Measurements from ENCODE around the gene CLASP1.
"Not testable (repeated sequence)": the region's sequence is repeated elsewhere in the genome, so short reads cannot be mapped to it uniquely, and the experiment has no call there.

Gene CLASP1

DNA sequence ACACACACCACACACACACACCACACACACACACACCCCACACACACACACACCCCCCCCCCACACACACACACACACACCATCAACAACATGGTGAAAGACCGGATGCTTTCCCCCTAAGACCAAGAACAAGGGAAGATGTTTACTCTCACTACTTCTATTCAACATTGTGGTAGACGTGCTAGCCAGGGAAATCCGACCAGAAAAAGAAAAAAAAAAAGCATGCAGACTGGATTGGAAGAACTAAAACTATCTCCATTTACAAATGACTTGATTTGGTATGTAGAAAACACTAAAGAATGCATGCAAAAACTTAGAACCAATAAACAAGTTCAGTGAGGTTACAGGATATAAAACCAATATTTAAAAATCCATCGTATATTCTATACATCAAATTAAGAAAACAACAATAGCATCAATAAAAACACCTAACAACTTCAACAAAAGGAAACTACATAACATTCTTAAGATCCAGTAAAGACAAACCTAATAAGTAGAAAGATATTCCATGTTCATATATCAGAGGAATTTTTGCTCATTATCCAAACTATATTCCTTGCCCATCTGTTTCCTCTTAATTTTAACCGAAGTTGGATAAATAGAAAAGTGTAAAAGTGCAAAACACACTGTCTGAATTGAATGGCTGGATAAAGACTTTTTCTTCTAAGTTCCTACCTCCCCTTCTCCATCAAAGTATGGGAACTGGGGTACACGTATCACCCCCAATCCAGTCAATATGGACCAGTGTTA is 170.1 kb downstream of the CLASP1 start:
- Histone ChIP-seq H3K4me3 (ENCODE audit: low read length) (no peak overlapping the region), H3K4me1 (ENCODE audit: control insufficient read depth, low read depth, low read length) (peaks cover 7% of the 10 kb centered on the region)
- 100% methylated on average over 1 of the region's 6 CpGs for WGBS (ENCODE audit: extremely low coverage, insufficient coverage, low lambda C conversion rate)

DNA sequence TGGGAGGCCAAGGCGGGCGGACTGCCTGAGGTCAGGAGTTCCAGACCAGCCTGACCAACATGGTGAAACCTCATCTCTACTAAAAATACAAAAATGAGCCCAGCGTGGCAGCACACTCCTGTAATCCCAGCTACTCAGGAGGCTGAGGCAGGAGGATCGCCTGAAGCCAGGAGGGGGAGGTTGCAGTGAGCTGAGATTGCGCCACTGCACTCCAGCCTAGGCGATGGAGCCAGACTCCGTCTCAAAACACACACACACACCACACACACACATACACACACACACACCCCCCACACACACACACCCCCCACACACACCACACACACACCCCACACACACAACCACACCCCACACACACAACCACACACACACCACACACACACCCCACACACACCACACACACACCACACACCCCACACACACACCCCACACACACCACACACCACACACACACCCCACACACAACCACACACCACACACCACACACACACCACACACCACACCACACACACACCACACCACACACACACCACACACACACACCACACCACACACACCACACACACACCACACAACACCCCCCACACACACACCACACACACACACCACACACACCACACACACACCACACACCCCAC is 170.8 kb downstream of the CLASP1 start:
- H3K18ac ChIP-seq (ENCODE audit: low read length); H2BK120ac ChIP-seq (ENCODE audit: low read depth, low read length); H2AK5ac ChIP-seq (ENCODE audit: low read length); H3K4me3 ChIP-seq (ENCODE audit: low read length); H3K9ac ChIP-seq (ENCODE audit: low read length); H3K79me1 ChIP-seq (ENCODE audit: low read length); H2BK5ac ChIP-seq (ENCODE audit: low read length); H3K4me1 ChIP-seq (ENCODE audit: control insufficient read depth, low read depth, low read length); H3K4me2 ChIP-seq (ENCODE audit: low read length); H3K79me2 ChIP-seq (ENCODE audit: control insufficient read depth, insufficient read depth, low read length); DNase-seq; H3K36me3 ChIP-seq (ENCODE audit: control insufficient read depth, insufficient read depth, low read length); H3K23ac ChIP-seq (ENCODE audit: low read length); H3K56ac ChIP-seq (ENCODE audit: low read length); H3K27ac ChIP-seq (ENCODE audit: low read depth, low read length); H3K4ac ChIP-seq (ENCODE audit: low read depth, low read length); H4K5ac ChIP-seq (ENCODE audit: low read length); H2BK15ac ChIP-seq (replicated peaks; ENCODE audit: low read depth); H4K8ac ChIP-seq (ENCODE audit: low read depth, low read length); H3K27me3 ChIP-seq (ENCODE audit: insufficient read depth, low read length, poor library complexity): not testable (repeated sequence)
- no CpG with 5 or more reads among the region's 7 CpGs for WGBS (ENCODE audit: extremely low coverage, insufficient coverage, low lambda C conversion rate)

More for the DNA sequence above, 170.1 kb downstream of the CLASP1 start:
- Histone ChIP-seq H4K5ac (ENCODE audit: low read length) (no peak overlapping the region), H4K8ac (ENCODE audit: low read depth, low read length) (no peak overlapping the region), H3K9ac (ENCODE audit: low read length) (no peak overlapping the region), H2BK120ac (ENCODE audit: low read depth, low read length) (no peak overlapping the region), H3K18ac (ENCODE audit: low read length) (no peak overlapping the region), H3K79me2 (ENCODE audit: control insufficient read depth, insufficient read depth, low read length) (peaks cover 2% of the 10 kb centered on the region), H3K27me3 (ENCODE audit: insufficient read depth, low read length, poor library complexity) (no peaks in the 10 kb centered on the region), H3K79me1 (ENCODE audit: low read length) (peaks cover 5% of the 10 kb centered on the region), H3K4ac (ENCODE audit: low read depth, low read length) (no peak overlapping the region), H2AK5ac (ENCODE audit: low read length) (no peak overlapping the region), H3K23ac (ENCODE audit: low read length) (no peak overlapping the region), H3K36me3 (ENCODE audit: control insufficient read depth, insufficient read depth, low read length) (no peaks in the 10 kb centered on the region), H3K4me2 (ENCODE audit: low read length) (no peak overlapping the region), H3K27ac (ENCODE audit: low read depth, low read length) (no peak overlapping the region), H3K56ac (ENCODE audit: low read length) (no peak overlapping the region), H2BK5ac (ENCODE audit: low read length) (no peak overlapping the region), H2BK15ac (replicated peaks; ENCODE audit: low read depth) (no peak overlapping the region)
- peak; percentile 10 for DNase-seq

DNA sequence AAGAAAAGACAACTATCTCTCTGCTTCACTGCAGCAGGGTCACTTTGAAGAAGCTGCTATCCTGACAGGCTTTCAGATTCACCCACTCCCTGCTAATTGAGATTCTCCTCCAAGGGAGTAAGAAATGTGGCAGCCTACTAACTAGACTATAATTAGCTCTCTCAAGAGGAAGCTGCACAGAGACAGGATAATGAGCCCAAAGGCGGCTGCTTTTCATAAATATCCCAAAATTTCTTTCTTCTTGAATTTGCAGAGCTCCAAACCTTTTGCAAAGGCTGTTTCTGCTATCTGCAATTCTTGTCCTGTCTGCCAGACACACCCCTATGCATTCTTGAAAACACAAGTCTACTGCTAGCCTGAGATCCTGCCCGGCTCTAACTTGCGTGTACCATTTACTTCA is 172.6 kb downstream of the CLASP1 start:
- Histone ChIP-seq H3K79me1 (ENCODE audit: low read length) (peaks cover 5% of the 10 kb centered on the region), H2BK5ac (ENCODE audit: low read length) (no peak overlapping the region), H3K4me3 (ENCODE audit: low read length) (no peak overlapping the region), H3K56ac (ENCODE audit: low read length) (peak overlapping the region; percentile 31), H3K36me3 (ENCODE audit: control insufficient read depth, insufficient read depth, low read length) (no peaks in the 10 kb centered on the region), H3K4ac (ENCODE audit: low read depth, low read length) (no peak overlapping the region), H3K4me1 (ENCODE audit: control insufficient read depth, low read depth, low read length) (peaks cover 15% of the 10 kb centered on the region), H3K79me2 (ENCODE audit: control insufficient read depth, insufficient read depth, low read length) (peaks cover 2% of the 10 kb centered on the region), H2AK5ac (ENCODE audit: low read length) (no peak overlapping the region), H3K27ac (ENCODE audit: low read depth, low read length) (no peak overlapping the region), H3K23ac (ENCODE audit: low read length) (no peak overlapping the region), H3K4me2 (ENCODE audit: low read length) (no peak overlapping the region), H4K5ac (ENCODE audit: low read length) (no peak overlapping the region), H3K18ac (ENCODE audit: low read length) (peak overlapping the region; percentile 62), H3K27me3 (ENCODE audit: insufficient read depth, low read length, poor library complexity) (no peaks in the 10 kb centered on the region), H3K9ac (ENCODE audit: low read length) (no peak overlapping the region), H4K8ac (ENCODE audit: low read depth, low read length) (no peak overlapping the region), H2BK15ac (replicated peaks; ENCODE audit: low read depth) (no peak overlapping the region), H2BK120ac (ENCODE audit: low read depth, low read length) (no peak overlapping the region)
- WGBS (ENCODE audit: extremely low coverage, insufficient coverage, low lambda C conversion rate), result no CpG with 5 or more reads among the region's 3 CpGs
- peak; percentile 34 for DNase-seq

DNA sequence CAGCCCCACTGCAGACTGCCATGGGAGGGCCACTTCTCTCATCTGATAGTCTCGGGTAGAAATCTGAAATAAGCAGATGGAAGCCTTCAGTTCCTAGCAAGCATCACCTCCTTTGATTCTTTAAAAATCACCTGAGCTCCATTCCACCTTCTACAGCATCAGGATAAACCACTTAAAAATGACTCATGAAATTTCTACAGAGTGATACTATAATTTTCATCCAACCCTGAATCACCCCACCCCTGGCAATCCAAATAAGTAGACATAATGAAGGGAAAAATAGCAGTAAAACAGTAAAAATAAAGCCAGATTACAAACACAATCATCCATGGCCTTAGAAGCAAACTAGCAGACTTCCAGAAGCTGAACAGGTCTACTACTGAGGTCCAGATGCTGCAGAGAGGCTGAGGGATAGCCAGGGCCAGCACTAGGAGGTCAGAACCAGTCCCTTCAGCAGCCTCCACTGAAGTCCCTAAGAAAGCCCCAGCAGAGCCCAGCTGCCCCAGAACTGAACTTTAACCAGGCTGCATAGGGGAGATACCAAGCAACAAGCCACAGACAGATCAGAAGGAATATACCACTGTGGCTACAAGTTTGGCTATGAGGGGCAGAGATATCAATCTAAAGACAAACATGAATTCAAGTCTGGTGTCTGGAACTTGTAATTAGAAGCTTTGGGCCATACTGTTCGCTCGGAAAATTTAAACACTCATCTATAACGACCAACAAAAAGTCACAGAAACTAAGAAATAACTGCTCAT is 173.3 kb downstream of the CLASP1 start:
- Histone ChIP-seq H3K36me3 (ENCODE audit: control insufficient read depth, insufficient read depth, low read length) (no peaks in the 10 kb centered on the region), H3K18ac (ENCODE audit: low read length) (peak overlapping the region; percentile 41), H3K4me2 (ENCODE audit: low read length) (no peak overlapping the region), H3K27ac (ENCODE audit: low read depth, low read length) (no peak overlapping the region), H3K79me2 (ENCODE audit: control insufficient read depth, insufficient read depth, low read length) (peaks cover 2% of the 10 kb centered on the region), H3K9ac (ENCODE audit: low read length) (no peak overlapping the region), H3K4me1 (ENCODE audit: control insufficient read depth, low read depth, low read length) (peaks cover 16% of the 10 kb centered on the region), H3K4ac (ENCODE audit: low read depth, low read length) (no peak overlapping the region), H4K5ac (ENCODE audit: low read length) (no peak overlapping the region), H3K79me1 (ENCODE audit: low read length) (peaks cover 5% of the 10 kb centered on the region), H3K56ac (ENCODE audit: low read length) (no peak overlapping the region), H2BK5ac (ENCODE audit: low read length) (no peak overlapping the region), H3K27me3 (ENCODE audit: insufficient read depth, low read length, poor library complexity) (no peaks in the 10 kb centered on the region), H2BK15ac (replicated peaks; ENCODE audit: low read depth) (no peak overlapping the region), H3K4me3 (ENCODE audit: low read length) (no peak overlapping the region), H4K8ac (ENCODE audit: low read depth, low read length) (no peak overlapping the region), H2BK120ac (ENCODE audit: low read depth, low read length) (no peak overlapping the region), H3K23ac (ENCODE audit: low read length) (no peak overlapping the region), H2AK5ac (ENCODE audit: low read length) (no peak overlapping the region)
- peak; percentile 16 for DNase-seq
- WGBS (ENCODE audit: extremely low coverage, insufficient coverage, low lambda C conversion rate), result no CpG with 5 or more reads among the region's 4 CpGs

DNA sequence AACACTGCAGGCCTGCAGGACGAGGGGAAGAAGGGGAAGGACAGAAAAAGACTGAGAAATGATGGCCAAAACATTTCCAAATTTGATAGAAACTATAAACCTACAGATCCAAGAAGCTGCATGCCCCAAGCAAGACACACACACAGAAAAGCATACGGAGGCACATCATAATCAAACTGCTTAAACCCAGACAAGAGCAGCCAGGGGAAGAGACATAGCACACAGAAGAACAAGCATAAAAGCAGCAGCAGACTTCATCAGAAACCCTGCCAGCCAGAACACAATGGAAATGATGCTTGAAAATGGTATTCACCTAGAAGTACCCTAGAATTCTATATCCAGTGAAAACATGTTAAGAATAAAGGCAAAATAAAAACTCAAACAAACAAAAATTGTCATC is 175.8 kb downstream of the CLASP1 start:
- Histone ChIP-seq H3K27ac (ENCODE audit: low read depth, low read length) (no peak overlapping the region), H3K36me3 (ENCODE audit: control insufficient read depth, insufficient read depth, low read length) (no peaks in the 10 kb centered on the region), H2BK5ac (ENCODE audit: low read length) (no peak overlapping the region), H2BK15ac (replicated peaks; ENCODE audit: low read depth) (no peak overlapping the region), H3K23ac (ENCODE audit: low read length) (no peak overlapping the region), H3K79me1 (ENCODE audit: low read length) (peaks cover 3% of the 10 kb centered on the region), H3K56ac (ENCODE audit: low read length) (no peak overlapping the region), H3K18ac (ENCODE audit: low read length) (peak overlapping the region; percentile 41), H3K4ac (ENCODE audit: low read depth, low read length) (no peak overlapping the region), H3K9ac (ENCODE audit: low read length) (no peak overlapping the region), H3K79me2 (ENCODE audit: control insufficient read depth, insufficient read depth, low read length) (peaks cover 2% of the 10 kb centered on the region), H4K5ac (ENCODE audit: low read length) (no peak overlapping the region), H4K8ac (ENCODE audit: low read depth, low read length) (no peak overlapping the region), H3K27me3 (ENCODE audit: insufficient read depth, low read length, poor library complexity) (no peaks in the 10 kb centered on the region), H2BK120ac (ENCODE audit: low read depth, low read length) (no peak overlapping the region), H3K4me2 (ENCODE audit: low read length) (no peak overlapping the region), H2AK5ac (ENCODE audit: low read length) (no peak overlapping the region), H3K4me1 (ENCODE audit: control insufficient read depth, low read depth, low read length) (peaks cover 21% of the 10 kb centered on the region), H3K4me3 (ENCODE audit: low read length) (no peak overlapping the region)
- WGBS (ENCODE audit: extremely low coverage, insufficient coverage, low lambda C conversion rate), result no CpG with 5 or more reads among the region's 2 CpGs
- DNase-seq, result no peak

All from mesendoderm (in vitro differentiated cells).